MCF 10A (cell line): ENCODE measurements around the gene RPH3AL. TPM values are rescaled to one million over a fixed set of nuclear protein-coding genes. Genes with fewer than 3 reads are reported as not detected.

Source experiments
- BruUV-seq: library from RNA; stranded (reverse); fragments of 400-500 nt; replicated peaks from 2 replicates; lab custom pipeline; 2021; lab: Mats Ljungman, UMichigan
- CTCF ChIA-PET: fragments of 300-600 bp; sonication (Branson Sonifier 250); formaldehyde crosslinking; extraction: SDS; loops from one replicate; lab custom pipeline; 2021; ENCODE audit warnings: antibody characterized with exemption, inconsistent platforms; lab: Yijun Ruan, JAX
- POLR2A ChIA-PET: fragments of 300-600, 350-650 bp; sonication (Branson Sonifier 250); formaldehyde crosslinking; extraction: SDS; loops from one replicate; lab custom pipeline; 2020; ENCODE audit warnings: antibody characterized with exemption, inconsistent platforms; lab: Yijun Ruan, JAX
- DNase-seq: peaks from one replicate; pipeline ENCODE4 v3.0.0-alpha.2; 2018; ENCODE audit not compliant: unreplicated experiment
- H3K27ac Mint-ChIP-seq: one replicate; pipeline ENCODE4 v1.8.0; 2022; ENCODE audit warnings: mild to moderate bottlenecking, low read depth, mixed read lengths; ENCODE audit not compliant: unreplicated experiment
- H3K27me3 Mint-ChIP-seq: one replicate; pipeline ENCODE4 v1.8.0; 2022; ENCODE audit warnings: mixed read lengths; ENCODE audit not compliant: insufficient read depth, unreplicated experiment
- H3K36me3 Mint-ChIP-seq: one replicate; pipeline ENCODE4 v1.8.0; 2022; ENCODE audit warnings: mild to moderate bottlenecking, moderate library complexity, mixed read lengths; ENCODE audit not compliant: insufficient read depth, unreplicated experiment
- H3K4me1 Mint-ChIP-seq: one replicate; pipeline ENCODE4 v1.8.0; 2022; ENCODE audit warnings: mixed read lengths; ENCODE audit not compliant: insufficient read depth, unreplicated experiment
- H3K4me3 Mint-ChIP-seq: one replicate; pipeline ENCODE4 v1.8.0; 2022; ENCODE audit warnings: mild to moderate bottlenecking, moderate library complexity, mixed read lengths; ENCODE audit not compliant: unreplicated experiment
- H3K9me3 Mint-ChIP-seq: one replicate; pipeline ENCODE4 v1.8.0; 2022; ENCODE audit warnings: mixed read lengths; ENCODE audit not compliant: unreplicated experiment
- CTCF ChIP-seq: fragments of 200-600 bp; IDR thresholded peaks from one replicate; pipeline ENCODE4 v1.8.0; 2022; ENCODE audit warnings: antibody characterized with exemption, mild to moderate bottlenecking; ENCODE audit not compliant: unreplicated experiment
- intact Hi-C: fragments of 100-400 bp; cut with micrococcal nuclease; formaldehyde crosslinking; loops from 2 replicates; pipeline ENCODE4 v1.14.1; 2022
- total RNA-seq: library from RNA; stranded (reverse); gene quantifications from 2 replicates; pipeline ENCODE4 v1.2.3, GENCODE V29; 2022

Gene RPH3AL
- total RNA-seq, 1 experiment from 2014 or later = 0.89 TPM

GRCh38 chr17:379531-380465, 27.2 kb upstream of the RPH3AL start:
- BruUV-seq = no TSS peak

DNA sequence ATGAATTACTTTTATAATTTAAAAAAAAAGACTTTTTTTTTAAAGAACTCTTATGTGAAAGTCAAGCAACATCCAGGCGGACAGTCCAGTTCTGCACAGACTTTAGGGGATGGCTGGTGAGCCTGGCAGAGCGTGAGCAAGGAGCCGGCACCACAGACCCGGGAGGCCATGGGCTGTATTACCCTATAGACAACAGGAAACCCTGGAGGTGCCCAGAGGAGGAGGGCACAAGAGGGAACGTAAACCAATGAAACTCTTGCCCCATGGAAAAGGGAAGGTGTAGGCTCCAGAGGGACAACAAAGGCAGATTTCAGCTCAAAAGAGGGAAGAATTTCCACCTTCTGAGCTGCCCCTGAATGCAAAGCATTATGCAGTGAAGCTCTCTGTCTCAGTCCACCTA, 25.5 kb upstream of the RPH3AL start:
- peaks cover 13% of the 10 kb centered on the region for H3K36me3 Mint-ChIP-seq
- peaks cover 9% of the 10 kb centered on the region for H3K4me1 Mint-ChIP-seq
- ChIA-PET CTCF (no interaction called here), POLR2A (no interaction called here)
- no peaks in the 10 kb centered on the region for H3K27me3 Mint-ChIP-seq
- no peak overlapping the region for H3K4me3 Mint-ChIP-seq
- no peaks in the 10 kb centered on the region for H3K9me3 Mint-ChIP-seq
- intact Hi-C loops = no loop called here
- no TSS peak for BruUV-seq
- no peak overlapping the region for H3K27ac Mint-ChIP-seq
- DNase-seq = no peak
- TF ChIP-seq CTCF = no peak

More at GRCh38 chr17:379531-380465, 27.2 kb upstream of the RPH3AL start:
- no peak for DNase-seq
- peaks cover 9% of the 10 kb centered on the region for H3K4me1 Mint-ChIP-seq
- no peaks in the 10 kb centered on the region for H3K9me3 Mint-ChIP-seq
- H3K27me3 Mint-ChIP-seq = peaks cover 12% of the 10 kb centered on the region
- intact Hi-C loops = no loop called here
- no peak overlapping the region for H3K27ac Mint-ChIP-seq
- H3K4me3 Mint-ChIP-seq = no peak overlapping the region
- H3K36me3 Mint-ChIP-seq = peaks cover 7% of the 10 kb centered on the region
- CTCF ChIA-PET = no interaction called here
- TF ChIP-seq CTCF = no peak
- POLR2A ChIA-PET = interaction anchor here (0.6 kb wide), 1 partner anchor 617 kb away, joined by 3 read pairs; the partner anchor contains the start of gene TIMM22

DNA sequence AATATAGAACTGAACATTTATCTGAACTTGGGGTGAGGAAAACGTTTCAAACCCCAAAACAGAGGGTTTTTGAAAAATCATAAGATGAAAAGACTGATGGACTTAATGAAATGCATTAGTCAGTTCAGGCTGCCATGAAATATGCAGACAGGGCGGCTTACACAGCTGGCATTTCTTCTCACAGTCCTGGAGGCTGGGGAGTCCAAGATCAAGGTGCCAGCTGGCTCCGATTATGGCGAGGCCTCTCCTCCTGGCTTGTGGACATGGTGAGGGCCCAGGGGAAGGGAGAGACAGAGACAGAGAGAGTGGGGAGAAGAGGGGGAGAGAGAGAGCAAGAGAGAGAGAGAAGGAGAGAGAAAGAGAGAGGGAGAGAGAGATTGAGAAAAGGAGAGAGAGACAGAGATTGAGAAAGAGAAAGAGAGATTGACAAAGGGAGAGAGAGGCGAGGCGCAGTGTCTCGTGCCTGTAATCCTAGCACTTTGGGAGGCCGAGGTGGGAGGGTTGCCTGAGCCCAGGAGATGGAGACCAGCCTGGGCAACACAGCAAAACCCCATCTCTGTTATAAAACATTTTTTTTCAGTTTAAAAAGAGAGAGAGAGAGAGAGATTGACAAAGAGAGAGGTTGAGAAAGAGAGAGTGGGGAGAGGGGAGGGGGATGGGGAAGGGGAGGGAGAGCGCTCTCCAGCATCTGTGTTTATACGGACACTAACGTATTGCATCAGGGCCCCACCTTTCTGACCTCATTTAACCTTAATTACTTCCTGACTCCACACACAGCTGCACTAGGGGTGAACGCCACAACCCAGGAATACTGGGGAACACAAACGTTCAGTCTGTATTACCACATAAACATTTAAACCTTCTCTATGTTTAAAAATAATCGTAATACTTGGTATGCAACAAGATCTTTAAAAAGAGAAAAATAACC, 24.6 kb upstream of the RPH3AL start:
- no peak for DNase-seq
- BruUV-seq = no TSS peak
- peaks cover 9% of the 10 kb centered on the region for H3K4me1 Mint-ChIP-seq
- CTCF ChIA-PET = interaction anchor here (1.2 kb wide), 1 partner anchor 9 kb away, joined by 4 read pairs; no protein-coding TSS in a partner anchor
- no peak overlapping the region for H3K27ac Mint-ChIP-seq
- peaks cover 7% of the 10 kb centered on the region for H3K36me3 Mint-ChIP-seq
- intact Hi-C loops = no loop called here
- POLR2A ChIA-PET = no interaction called here
- no peaks in the 10 kb centered on the region for H3K9me3 Mint-ChIP-seq
- H3K4me3 Mint-ChIP-seq = no peak overlapping the region
- no peak for TF ChIP-seq CTCF
- H3K27me3 Mint-ChIP-seq = no peaks in the 10 kb centered on the region
